Memory B cell (primary cell): ENCODE data around the gene ST7.
A peak's percentile ranks its signal among the peaks of the same experiment; 100 is the strongest.
"Not testable (repeated sequence)": the region's sequence is repeated elsewhere in the genome, so short reads cannot be mapped to it uniquely, and the experiment has no call there.

Experiments
- ATAC-seq: fragments of 150-1000 bp; cut with Tn5 transposase; 2 replicates; pipeline ENCODE4 v1.10.0; 2021; ENCODE audit warnings: low read depth, mild to moderate bottlenecking, moderate library complexity
- DNase-seq, 2 donors: peaks; one replicate each; pipeline ENCODE4 v3.0.0; 2022; ENCODE audit warnings: low spot score in 2 of 2
- H3K27ac Mint-ChIP-seq: one replicate; pipeline ENCODE4 v1.8.0; 2022; ENCODE audit warnings: mild to moderate bottlenecking, moderate library complexity, mixed read lengths
- H3K27me3 Mint-ChIP-seq: one replicate; pipeline ENCODE4 v1.8.0; 2022; ENCODE audit warnings: mixed read lengths
- H3K36me3 Mint-ChIP-seq: one replicate; pipeline ENCODE4 v1.8.0; 2022; ENCODE audit warnings: mild to moderate bottlenecking, mixed read lengths
- H3K4me1 Mint-ChIP-seq: one replicate; pipeline ENCODE4 v1.8.0; 2022; ENCODE audit warnings: mixed read lengths
- H3K4me3 Mint-ChIP-seq: one replicate; pipeline ENCODE4 v1.8.0; 2022; ENCODE audit warnings: mild to moderate bottlenecking, moderate library complexity, mixed read lengths
- H3K9me3 Mint-ChIP-seq: one replicate; pipeline ENCODE4 v1.8.0; 2022; ENCODE audit warnings: mixed read lengths

ST7 gene

DNA sequence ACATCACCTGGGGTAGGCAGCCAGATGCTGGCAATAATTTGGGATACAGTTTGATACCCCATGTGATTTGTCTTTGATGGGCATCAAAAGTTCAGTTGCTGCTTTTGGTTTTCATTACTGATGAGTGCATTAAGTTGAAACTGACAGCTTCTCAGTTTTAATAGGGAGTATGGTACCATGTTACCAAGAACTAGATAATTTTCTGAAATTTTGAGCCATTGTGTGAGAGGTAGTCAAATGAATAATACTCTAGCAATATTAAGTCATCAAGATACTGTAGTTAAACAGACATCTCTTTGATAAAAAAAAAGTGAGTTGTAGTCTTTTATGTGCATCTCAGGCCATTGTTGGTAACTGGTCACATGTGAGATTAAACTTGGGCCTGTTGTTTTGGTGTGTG, 71.5 kb downstream of the ST7 start:
- H3K9me3 Mint-ChIP-seq = peaks cover 1% of the 10 kb centered on the region

DNA sequence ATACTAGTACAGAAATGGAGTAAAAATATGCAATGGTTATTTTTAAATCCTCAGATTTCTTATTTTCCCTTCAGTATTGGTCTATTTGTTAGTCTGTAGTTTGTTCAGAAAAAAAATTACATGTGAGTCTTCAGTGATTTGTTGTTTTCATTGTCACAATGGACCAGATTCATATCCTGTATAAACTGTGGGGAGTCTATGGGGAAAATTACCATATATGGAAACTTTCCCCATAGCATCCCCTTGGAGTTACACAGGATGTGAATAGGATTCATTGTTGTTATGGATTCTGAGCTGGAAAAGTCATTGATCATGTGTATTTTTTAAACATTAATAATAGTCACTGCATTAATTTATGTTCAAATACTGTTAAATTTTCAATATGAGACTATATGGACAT, 72.6 kb downstream of the ST7 start:
- peaks cover 1% of the 10 kb centered on the region for H3K9me3 Mint-ChIP-seq
- no peak for DNase-seq
- H3K4me3 Mint-ChIP-seq = no peak overlapping the region
- no peak overlapping the region for H3K27ac Mint-ChIP-seq
- peaks cover 4% of the 10 kb centered on the region for H3K4me1 Mint-ChIP-seq
- H3K27me3 Mint-ChIP-seq = no peaks in the 10 kb centered on the region
- no peak for ATAC-seq
- no peaks in the 10 kb centered on the region for H3K36me3 Mint-ChIP-seq

More for the DNA sequence above, 71.5 kb downstream of the ST7 start:
- DNase-seq (no peak), ATAC-seq (no peak)
- no peaks in the 10 kb centered on the region for H3K27me3 Mint-ChIP-seq
- H3K36me3 Mint-ChIP-seq = no peaks in the 10 kb centered on the region
- peaks cover 4% of the 10 kb centered on the region for H3K4me1 Mint-ChIP-seq
- no peak overlapping the region for H3K4me3 Mint-ChIP-seq
- H3K27ac Mint-ChIP-seq = no peak overlapping the region

DNA sequence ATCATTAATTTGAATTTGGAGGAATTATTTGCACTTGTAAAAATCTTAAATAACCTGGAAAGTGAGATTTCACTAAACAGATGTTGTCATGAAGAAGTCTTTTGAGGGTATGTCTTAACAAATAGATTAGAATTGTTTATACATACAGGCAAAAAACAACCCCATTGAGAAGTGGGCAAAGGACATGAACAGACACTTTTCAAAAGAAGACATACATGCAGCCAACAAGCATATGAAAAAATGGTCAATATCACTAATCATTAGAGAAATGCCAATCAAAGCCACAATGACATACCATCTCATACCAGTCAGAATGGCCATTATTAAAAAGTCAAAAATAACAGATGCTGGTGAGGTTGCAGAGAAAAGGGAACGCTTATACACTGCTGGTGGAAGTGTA, 77.0 kb downstream of the ST7 start:
- H3K4me1 Mint-ChIP-seq, H3K27me3 Mint-ChIP-seq, H3K27ac Mint-ChIP-seq, H3K4me3 Mint-ChIP-seq, ATAC-seq, DNase-seq, H3K9me3 Mint-ChIP-seq, H3K36me3 Mint-ChIP-seq: not testable (repeated sequence)

DNA sequence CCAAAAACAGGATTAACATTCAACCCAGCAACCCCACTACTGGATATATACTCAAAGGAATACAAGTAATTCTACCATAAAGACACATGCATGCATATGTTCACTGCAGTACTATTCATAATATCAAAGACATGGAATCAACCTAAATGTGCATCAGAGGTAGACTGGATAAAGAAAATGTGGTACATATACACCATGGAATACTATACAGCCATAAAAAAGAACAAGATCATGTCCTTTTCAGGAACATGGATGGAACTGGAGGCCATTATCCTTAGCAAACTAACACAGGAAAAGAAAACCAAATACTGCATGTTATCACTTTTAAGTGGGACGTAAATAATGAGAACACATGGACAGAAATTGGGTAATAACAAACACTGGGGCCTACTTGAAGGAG, 77.5 kb downstream of the ST7 start:
- H3K27ac Mint-ChIP-seq, H3K9me3 Mint-ChIP-seq, H3K36me3 Mint-ChIP-seq, H3K4me3 Mint-ChIP-seq, ATAC-seq, DNase-seq, H3K27me3 Mint-ChIP-seq, H3K4me1 Mint-ChIP-seq: not testable (repeated sequence)

DNA sequence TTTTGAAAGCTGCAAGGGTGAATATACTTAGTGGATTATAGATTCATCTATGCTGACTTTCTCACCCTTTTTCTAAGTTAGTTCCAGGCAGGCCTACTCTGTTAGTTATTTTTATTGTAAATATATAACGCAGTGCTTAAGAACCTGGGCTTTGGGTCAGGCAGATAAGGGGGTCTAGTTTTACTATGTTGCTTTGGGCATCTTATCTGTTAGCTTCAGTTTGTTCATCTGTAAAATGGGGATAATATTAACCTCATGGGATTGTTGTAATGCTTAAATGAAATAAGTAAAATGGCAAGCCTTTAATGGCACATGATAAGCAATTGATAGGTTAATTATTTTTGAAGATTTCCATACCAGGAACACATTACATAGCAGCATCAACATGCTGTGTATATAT, 79.5 kb downstream of the ST7 start:
- no peaks in the 10 kb centered on the region for H3K27me3 Mint-ChIP-seq

DNA sequence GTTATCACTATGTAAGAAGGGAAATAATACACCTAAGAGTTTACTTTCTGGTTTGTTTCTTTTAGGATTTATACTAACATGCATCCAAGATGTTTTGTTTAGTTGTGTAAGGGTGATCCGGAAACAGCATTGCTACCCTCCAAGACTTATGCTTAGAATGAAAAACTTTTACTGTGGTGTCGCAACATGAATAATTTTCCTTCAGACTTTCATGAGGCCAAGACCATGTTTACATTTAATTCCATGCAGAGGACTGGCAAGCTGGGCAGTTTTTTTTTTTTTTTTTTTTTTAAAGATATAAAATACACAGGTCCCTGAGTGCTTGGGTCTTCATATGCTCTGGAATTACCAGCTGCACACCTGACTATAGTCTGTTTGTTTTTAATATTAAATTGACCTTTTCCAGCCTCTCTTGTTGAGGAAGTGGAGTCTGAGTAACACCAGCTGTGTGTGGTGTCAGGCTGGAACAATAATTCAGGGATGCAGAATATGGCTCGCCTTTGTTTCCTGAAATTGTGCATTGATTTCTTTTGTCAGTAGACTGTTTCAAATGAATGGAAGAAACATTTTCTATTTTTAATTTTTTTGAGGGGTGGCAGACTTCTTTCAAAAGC, 81.7 kb downstream of the ST7 start:
- ATAC-seq = no peak
- Mint-ChIP-seq H3K9me3 (no peaks in the 10 kb centered on the region), H3K27ac (no peak overlapping the region), H3K36me3 (no peaks in the 10 kb centered on the region), H3K4me3 (no peak overlapping the region), H3K27me3 (no peaks in the 10 kb centered on the region), H3K4me1 (peaks cover 2% of the 10 kb centered on the region)
- no peak for DNase-seq

More for the DNA sequence above, 79.5 kb downstream of the ST7 start:
- H3K4me1 Mint-ChIP-seq = no peaks in the 10 kb centered on the region
- no peak overlapping the region for H3K4me3 Mint-ChIP-seq
- no peak for ATAC-seq
- no peak overlapping the region for H3K27ac Mint-ChIP-seq
- no peak for DNase-seq
- H3K36me3 Mint-ChIP-seq = no peaks in the 10 kb centered on the region
- H3K9me3 Mint-ChIP-seq = peaks cover 1% of the 10 kb centered on the region

DNA sequence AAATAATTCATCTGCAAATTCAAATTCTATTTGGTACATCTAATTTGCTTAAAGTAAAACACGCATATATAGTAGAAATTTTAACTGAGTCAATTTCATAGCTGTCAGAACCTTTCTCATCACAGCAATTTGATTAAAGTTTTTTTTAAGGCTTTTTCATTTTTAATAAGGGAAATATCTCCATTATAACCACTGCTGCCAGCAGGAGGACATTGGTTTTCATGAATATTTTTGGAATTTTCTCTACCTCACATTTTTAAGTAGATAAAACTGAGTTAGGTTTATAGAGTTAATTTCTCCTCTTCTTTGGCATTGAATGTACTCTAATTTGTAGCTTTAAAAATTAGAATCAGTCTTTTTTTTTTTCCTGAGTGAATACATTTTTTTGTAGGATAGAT, 82.2 kb downstream of the ST7 start:
- Mint-ChIP-seq H3K9me3 (no peaks in the 10 kb centered on the region), H3K27ac (no peak overlapping the region), H3K4me3 (no peak overlapping the region), H3K36me3 (no peaks in the 10 kb centered on the region), H3K4me1 (peaks cover 2% of the 10 kb centered on the region), H3K27me3 (no peaks in the 10 kb centered on the region)
- no peak for ATAC-seq
- DNase-seq = no peak

DNA sequence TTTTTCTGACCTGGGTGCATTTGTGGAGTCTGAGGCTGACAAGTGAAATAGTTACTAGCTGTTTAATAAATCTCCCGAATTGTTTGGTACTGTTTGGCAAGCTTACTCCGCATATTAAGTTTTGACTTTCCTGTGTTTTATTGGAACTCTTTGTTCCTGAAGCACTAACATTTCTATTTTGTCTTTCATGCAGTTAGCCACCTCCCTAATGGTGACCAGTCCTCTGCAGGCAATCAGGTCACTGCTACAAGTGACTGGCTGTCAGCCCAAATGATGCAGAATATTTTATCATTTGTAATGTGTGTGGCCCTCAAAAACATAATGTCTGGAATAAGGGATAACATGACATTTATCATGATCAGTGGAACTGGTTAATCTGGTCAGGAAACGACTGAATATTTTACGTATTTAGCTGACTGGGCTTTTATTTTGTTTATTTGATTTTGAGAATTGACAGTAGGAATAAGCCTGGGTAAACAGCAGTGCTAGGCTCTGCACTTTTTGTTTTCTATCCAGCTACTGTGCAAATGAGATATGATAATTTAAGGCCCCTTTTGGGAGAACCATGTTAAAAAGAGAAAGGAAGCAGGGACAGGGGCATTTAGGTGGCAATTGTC, 82.9 kb downstream of the ST7 start:
- H3K27ac Mint-ChIP-seq = no peak overlapping the region
- no peaks in the 10 kb centered on the region for H3K27me3 Mint-ChIP-seq
- no peaks in the 10 kb centered on the region for H3K36me3 Mint-ChIP-seq
- H3K4me1 Mint-ChIP-seq = peaks cover 6% of the 10 kb centered on the region
- ATAC-seq (no peak), DNase-seq (no peak)
- no peak overlapping the region for H3K4me3 Mint-ChIP-seq
- no peaks in the 10 kb centered on the region for H3K9me3 Mint-ChIP-seq

DNA sequence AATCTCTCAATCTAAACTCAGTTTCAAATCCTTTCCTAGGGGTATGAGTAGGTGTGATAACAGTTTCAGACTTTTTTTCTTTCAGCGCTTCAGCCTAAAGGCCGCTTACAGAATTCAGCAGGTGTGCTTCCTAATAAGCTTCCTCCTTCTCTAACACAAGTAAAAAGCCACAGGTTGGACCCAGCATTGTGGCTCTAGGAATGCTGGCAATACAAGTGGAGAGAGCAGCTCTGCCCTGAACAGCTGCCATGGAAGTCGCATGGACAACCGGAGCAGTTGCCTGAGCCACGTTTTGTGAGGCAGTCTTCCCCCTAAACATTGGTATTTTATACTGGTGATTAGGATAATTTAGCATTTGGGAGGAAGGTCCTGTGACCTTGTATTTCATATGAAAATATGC, 83.5 kb downstream of the ST7 start:
- Mint-ChIP-seq H3K27ac (no peak overlapping the region), H3K36me3 (peaks cover 2% of the 10 kb centered on the region), H3K4me3 (no peak overlapping the region), H3K4me1 (peaks cover 6% of the 10 kb centered on the region), H3K27me3 (no peaks in the 10 kb centered on the region), H3K9me3 (peaks cover 2% of the 10 kb centered on the region)
- no peak for ATAC-seq
- no peak for DNase-seq

DNA sequence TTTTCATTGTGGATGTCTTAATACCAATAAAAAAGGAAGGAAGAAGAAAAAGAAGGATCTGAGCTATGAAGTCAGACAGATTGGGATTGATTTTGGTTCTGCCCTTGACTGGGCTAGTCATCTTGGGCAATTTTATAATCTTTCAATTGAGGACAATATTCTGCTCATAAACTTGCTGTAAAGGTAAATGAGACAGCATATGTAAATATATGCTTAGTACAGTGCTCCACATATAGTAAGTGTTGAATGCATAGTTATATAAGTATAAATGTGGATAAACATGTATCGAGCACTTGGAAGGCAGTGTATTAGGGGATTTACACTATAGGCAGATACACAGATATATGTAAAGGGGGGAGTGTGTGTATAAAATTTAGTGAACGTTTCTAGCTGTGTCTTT, 85.1 kb downstream of the ST7 start:
- ATAC-seq (no peak), DNase-seq (no peak)
- no peak overlapping the region for H3K4me3 Mint-ChIP-seq
- no peak overlapping the region for H3K27ac Mint-ChIP-seq
- H3K36me3 Mint-ChIP-seq = peaks cover 3% of the 10 kb centered on the region
- H3K9me3 Mint-ChIP-seq = peaks cover 2% of the 10 kb centered on the region
- H3K27me3 Mint-ChIP-seq = no peaks in the 10 kb centered on the region
- peaks cover 6% of the 10 kb centered on the region for H3K4me1 Mint-ChIP-seq

DNA sequence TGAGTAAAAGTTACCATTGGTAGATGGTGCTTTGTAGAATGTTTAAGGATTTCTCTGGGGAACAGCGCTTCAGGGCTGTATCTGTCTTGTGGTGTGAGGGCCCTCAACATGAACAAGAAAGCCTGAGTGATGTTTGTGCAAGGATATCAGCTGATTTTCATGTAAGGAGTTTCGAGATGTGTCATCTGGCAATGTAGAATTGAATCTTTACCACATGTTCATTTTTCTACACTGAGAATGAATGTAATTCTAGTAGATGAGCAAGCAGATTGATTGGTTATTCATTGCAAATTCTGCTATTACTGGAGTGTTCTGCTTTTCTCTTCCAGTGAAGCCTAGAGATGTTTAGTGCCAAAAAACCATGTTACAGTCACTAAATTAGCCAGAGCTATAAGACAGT, 87.7 kb downstream of the ST7 start:
- peaks cover 2% of the 10 kb centered on the region for H3K9me3 Mint-ChIP-seq
- H3K27ac Mint-ChIP-seq = no peak overlapping the region
- no peak for ATAC-seq

DNA sequence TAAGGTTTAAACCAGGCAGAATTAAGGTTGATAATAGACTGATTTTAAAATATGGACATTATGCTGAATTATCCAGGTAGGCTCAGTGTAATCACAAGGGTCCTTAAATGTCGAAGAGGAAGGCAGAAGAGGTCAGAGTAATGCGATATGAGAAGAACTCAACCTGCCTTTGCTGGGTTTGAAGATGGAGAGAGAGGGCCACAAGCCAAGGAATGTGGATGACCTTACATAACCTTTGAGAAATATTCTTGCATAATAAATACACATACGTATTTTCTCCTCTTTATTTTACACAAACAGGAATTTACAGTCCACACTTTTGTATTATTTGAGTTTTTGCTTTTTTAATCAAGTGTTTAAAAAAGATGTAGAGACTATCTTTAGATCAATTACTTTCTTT, 88.5 kb downstream of the ST7 start:
- peaks cover 3% of the 10 kb centered on the region for H3K36me3 Mint-ChIP-seq
- peaks cover 2% of the 10 kb centered on the region for H3K9me3 Mint-ChIP-seq
- no peak for DNase-seq
- no peak for ATAC-seq
- H3K4me3 Mint-ChIP-seq = no peak overlapping the region
- H3K4me1 Mint-ChIP-seq = peaks cover 11% of the 10 kb centered on the region
- H3K27ac Mint-ChIP-seq = no peak overlapping the region
- no peaks in the 10 kb centered on the region for H3K27me3 Mint-ChIP-seq

More for the DNA sequence above, 87.7 kb downstream of the ST7 start:
- no peak for DNase-seq
- peaks cover 3% of the 10 kb centered on the region for H3K36me3 Mint-ChIP-seq
- peaks cover 6% of the 10 kb centered on the region for H3K4me1 Mint-ChIP-seq
- no peaks in the 10 kb centered on the region for H3K27me3 Mint-ChIP-seq
- no peak overlapping the region for H3K4me3 Mint-ChIP-seq

DNA sequence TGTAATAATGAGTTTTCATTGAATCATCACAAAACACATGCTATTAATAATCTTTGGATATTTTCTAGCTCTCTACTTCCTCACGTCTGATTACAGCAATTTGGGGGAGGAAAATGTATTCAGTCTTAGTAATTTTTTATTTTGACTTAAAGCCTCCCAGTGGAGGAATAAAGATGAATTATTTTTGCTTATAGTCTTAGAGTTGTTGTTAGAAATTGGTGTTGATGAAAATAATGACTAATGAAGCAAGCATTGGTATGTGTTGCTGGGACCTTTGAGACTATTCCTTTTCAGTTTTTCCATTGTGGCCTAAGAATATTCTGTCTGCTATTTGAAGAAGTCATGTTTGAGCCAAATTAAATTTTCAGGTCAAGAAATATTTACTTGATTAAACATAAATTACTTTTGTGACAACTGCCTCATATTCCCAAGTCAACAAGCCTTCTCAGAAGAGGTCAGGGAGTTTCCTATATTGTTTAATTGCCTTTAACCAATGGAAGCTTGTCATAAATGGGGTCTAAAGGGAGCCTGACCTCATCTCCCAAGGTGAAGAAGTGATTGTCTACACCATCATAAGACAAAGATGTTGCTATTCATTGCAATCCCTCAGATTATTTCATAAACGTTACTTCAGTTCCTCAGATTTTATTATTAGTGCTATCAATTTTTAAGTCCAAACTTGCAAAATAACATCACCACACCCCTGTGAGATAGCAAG, 90.0 kb downstream of the ST7 start:
- no peak for DNase-seq
- Mint-ChIP-seq H3K9me3 (peaks cover 2% of the 10 kb centered on the region), H3K27me3 (no peaks in the 10 kb centered on the region), H3K27ac (no peak overlapping the region), H3K4me1 (peaks cover 13% of the 10 kb centered on the region), H3K36me3 (peaks cover 3% of the 10 kb centered on the region), H3K4me3 (no peak overlapping the region)
- ATAC-seq = no peak

DNA sequence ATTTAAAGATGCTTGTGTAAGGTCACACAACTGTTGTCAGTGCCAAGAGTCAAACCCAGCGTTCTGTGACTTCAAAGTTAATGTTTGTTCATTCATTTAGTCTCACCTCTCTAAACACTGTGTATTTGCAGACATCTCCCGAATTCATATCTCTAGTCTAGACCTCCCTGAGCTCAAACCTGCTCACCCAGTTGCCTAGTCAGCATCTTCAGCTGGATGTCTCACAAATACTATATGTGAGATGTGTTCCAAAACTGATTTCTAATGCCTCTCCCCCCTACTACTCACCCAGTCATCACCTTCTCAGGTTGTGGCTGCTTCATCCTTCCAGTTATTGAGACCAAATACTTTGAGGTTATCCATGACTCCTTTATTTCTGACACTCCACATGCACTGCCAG, 91.4 kb downstream of the ST7 start:
- peaks cover 21% of the 10 kb centered on the region for H3K4me1 Mint-ChIP-seq
- DNase-seq (no peak), ATAC-seq (no peak)
- H3K9me3 Mint-ChIP-seq = peaks cover 2% of the 10 kb centered on the region
- peak overlapping the region; percentile 4 for H3K27ac Mint-ChIP-seq
- no peak overlapping the region for H3K4me3 Mint-ChIP-seq
- no peaks in the 10 kb centered on the region for H3K27me3 Mint-ChIP-seq
- peaks cover 3% of the 10 kb centered on the region for H3K36me3 Mint-ChIP-seq
